Mesothelial cell of epicardium (in vitro differentiated cells): Measurements from ENCODE around the gene SH2D7. TPM values are rescaled to one million over a fixed set of nuclear protein-coding genes. Genes with fewer than 3 reads are reported as not detected.

ENCODE experiments used
- DNase-seq, 2 experiments: peaks; one replicate each; pipeline ENCODE4 v3.0.0; 2021; ENCODE audit warnings: low spot score in 2 of 2; ENCODE audit not compliant: unreplicated experiment in 2 of 2
- H3K27ac Mint-ChIP-seq: 2 replicates; pipeline ENCODE4 v1.8.0; 2021; ENCODE audit warnings: mixed read lengths
- H3K27me3 Mint-ChIP-seq: 2 replicates; pipeline ENCODE4 v1.8.0; 2021; ENCODE audit warnings: low read depth, mixed read lengths
- H3K36me3 Mint-ChIP-seq: 2 replicates; pipeline ENCODE4 v1.8.0; 2021; ENCODE audit warnings: mixed read lengths
- H3K4me1 Mint-ChIP-seq: 2 replicates; pipeline ENCODE4 v1.8.0; 2021; ENCODE audit warnings: mixed read lengths
- H3K4me3 Mint-ChIP-seq: 2 replicates; pipeline ENCODE4 v1.8.0; 2021; ENCODE audit warnings: mild to moderate bottlenecking, moderate library complexity, mixed read lengths
- H3K9me3 Mint-ChIP-seq: 2 replicates; pipeline ENCODE4 v1.8.0; 2021; ENCODE audit warnings: mixed read lengths
- CTCF ChIP-seq: fragments of 200-600 bp; sonication (generic); IDR thresholded peaks from one replicate; pipeline ENCODE4 v1.5.0; 2021; ENCODE audit warnings: antibody characterized with exemption; ENCODE audit not compliant: unreplicated experiment
- total RNA-seq: library from RNA; stranded (reverse); gene quantifications from 3 replicates; pipeline ENCODE4 v1.2.1, GENCODE V29; 2021

Gene SH2D7
- total RNA-seq, 1 donor from 2014 or later: not detected

GRCh38 chr15:78077053-78077870 lies 15.1 kb upstream of the SH2D7 start, which contains the start of gene TBC1D2B:
Gene TBC1D2B, minus strand, starts transcription at chr15:78077711. Its CDS starts 59 bp downstream, at chr15:78077652.
- Mint-ChIP-seq H3K4me1 (peaks cover 31% of the 10 kb centered on the region), H3K36me3 (no peaks in the 10 kb centered on the region), H3K27ac (peak within 1 kb of the TSS; percentile 49), H3K27me3 (no peaks in the 10 kb centered on the region), H3K9me3 (no peaks in the 10 kb centered on the region), H3K4me3 (peak within 1 kb of the TSS; percentile 80)
- peak; percentile 50 to 64 for DNase-seq
- TF ChIP-seq CTCF: no peak

- peak overlapping the region; percentile 79 for H3K4me3 Mint-ChIP-seq
- no peak for DNase-seq
- H3K27me3 Mint-ChIP-seq: no peaks in the 10 kb centered on the region
- H3K27ac Mint-ChIP-seq: no peak overlapping the region
- no peaks in the 10 kb centered on the region for H3K9me3 Mint-ChIP-seq
- H3K4me1 Mint-ChIP-seq: peaks cover 25% of the 10 kb centered on the region
- no peak for TF ChIP-seq CTCF
- H3K36me3 Mint-ChIP-seq: no peaks in the 10 kb centered on the region
Observed at GRCh38 chr15:78077871-78078210, 14.5 kb upstream of the SH2D7 start.

- no peaks in the 10 kb centered on the region for H3K36me3 Mint-ChIP-seq
- no peaks in the 10 kb centered on the region for H3K9me3 Mint-ChIP-seq
- peaks cover 20% of the 10 kb centered on the region for H3K4me1 Mint-ChIP-seq
- no peak overlapping the region for H3K27ac Mint-ChIP-seq
- no peak overlapping the region for H3K4me3 Mint-ChIP-seq
- no peaks in the 10 kb centered on the region for H3K27me3 Mint-ChIP-seq
- no peak for TF ChIP-seq CTCF
- no peak for DNase-seq
Observed at GRCh38 chr15:78079298-78080087, 12.9 kb upstream of the SH2D7 start.

GRCh38 chr15:78080088-78080460 lies 12.3 kb upstream of the SH2D7 start:
- TF ChIP-seq CTCF: no peak
- DNase-seq: no peak
- Mint-ChIP-seq H3K9me3 (no peaks in the 10 kb centered on the region), H3K27ac (no peak overlapping the region), H3K36me3 (no peaks in the 10 kb centered on the region), H3K27me3 (no peaks in the 10 kb centered on the region), H3K4me1 (peaks cover 21% of the 10 kb centered on the region), H3K4me3 (no peak overlapping the region)

- Mint-ChIP-seq H3K27ac (no peak overlapping the region), H3K9me3 (no peaks in the 10 kb centered on the region), H3K4me3 (no peak overlapping the region), H3K36me3 (no peaks in the 10 kb centered on the region), H3K4me1 (peaks cover 7% of the 10 kb centered on the region), H3K27me3 (no peaks in the 10 kb centered on the region)
- no peak for DNase-seq
- TF ChIP-seq CTCF: no peak
Observed at GRCh38 chr15:78082106-78082742, 10.1 kb upstream of the SH2D7 start.
